ENCODE data around the gene PDS5B. TPM values are rescaled to one million over a fixed set of nuclear protein-coding genes. Genes with fewer than 3 reads are reported as not detected.

PDS5B gene
- total RNA-seq, 2 donors from 2014 or later, result 44.0 to 47.1 TPM

- DNase-seq (ENCODE audit: low spot score), result no peak
- Histone ChIP-seq H3K9me3 (no peaks in the 10 kb centered on the region), H3K4me3 (no peak overlapping the region), H3K27me3 (replicated peaks; ENCODE audit: insufficient read depth) (no peaks in the 10 kb centered on the region), H3K4me1 (ENCODE audit: control insufficient read depth in 1 of 2, low read depth in 2 of 2) (peaks cover 3 to 10% of the 10 kb centered on the region in 2 donors), H3K36me3 (no peaks in the 10 kb centered on the region), H3K27ac (no peak overlapping the region)
- TF ChIP-seq, protein P1, sequence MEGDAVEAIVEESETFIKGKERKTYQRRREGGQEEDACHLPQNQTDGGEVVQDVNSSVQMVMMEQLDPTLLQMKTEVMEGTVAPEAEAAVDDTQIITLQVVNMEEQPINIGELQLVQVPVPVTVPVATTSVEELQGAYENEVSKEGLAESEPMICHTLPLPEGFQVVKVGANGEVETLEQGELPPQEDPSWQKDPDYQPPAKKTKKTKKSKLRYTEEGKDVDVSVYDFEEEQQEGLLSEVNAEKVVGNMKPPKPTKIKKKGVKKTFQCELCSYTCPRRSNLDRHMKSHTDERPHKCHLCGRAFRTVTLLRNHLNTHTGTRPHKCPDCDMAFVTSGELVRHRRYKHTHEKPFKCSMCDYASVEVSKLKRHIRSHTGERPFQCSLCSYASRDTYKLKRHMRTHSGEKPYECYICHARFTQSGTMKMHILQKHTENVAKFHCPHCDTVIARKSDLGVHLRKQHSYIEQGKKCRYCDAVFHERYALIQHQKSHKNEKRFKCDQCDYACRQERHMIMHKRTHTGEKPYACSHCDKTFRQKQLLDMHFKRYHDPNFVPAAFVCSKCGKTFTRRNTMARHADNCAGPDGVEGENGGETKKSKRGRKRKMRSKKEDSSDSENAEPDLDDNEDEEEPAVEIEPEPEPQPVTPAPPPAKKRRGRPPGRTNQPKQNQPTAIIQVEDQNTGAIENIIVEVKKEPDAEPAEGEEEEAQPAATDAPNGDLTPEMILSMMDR (IDR thresholded peaks at IDR 0.05), result peak; percentile 61
- no peak for ATAC-seq (ENCODE audit: insufficient number of reproducible peaks, low FRiP score, low read depth)
Observed at GRCh38 chr13:32669030-32669646, 82.9 kb downstream of the PDS5B start.

DNA sequence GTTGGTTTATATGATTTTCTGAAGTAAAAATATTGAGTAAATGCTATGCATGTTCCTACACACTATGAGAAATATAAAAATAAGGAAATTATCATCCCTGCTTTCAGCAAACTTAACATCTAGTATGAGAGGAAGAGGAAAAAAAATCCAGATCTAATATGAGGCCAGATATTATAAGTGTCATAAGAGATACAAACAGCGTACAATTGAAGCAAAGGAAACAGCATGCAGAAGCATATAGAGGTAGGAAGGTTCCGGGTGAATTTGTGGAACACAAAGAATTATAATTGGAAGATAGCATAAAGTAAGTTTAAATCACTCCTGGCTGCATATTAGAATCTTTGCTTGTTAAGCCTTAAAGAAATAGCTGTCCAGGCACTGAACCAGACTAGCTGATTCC, 88.3 kb downstream of the PDS5B start:
- H3K36me3 ChIP-seq, result no peaks in the 10 kb centered on the region

GRCh38 chr13:32676242-32676641, 90.0 kb downstream of the PDS5B start:
- TF ChIP-seq, protein P1 (IDR thresholded peaks at IDR 0.05), result no peak
- Histone ChIP-seq H3K4me1 (ENCODE audit: control insufficient read depth in 1 of 2, low read depth in 2 of 2) (no peaks in the 10 kb centered on the region), H3K9me3 (no peaks in the 10 kb centered on the region), H3K4me3 (no peak overlapping the region), H3K27me3 (replicated peaks; ENCODE audit: insufficient read depth) (no peaks in the 10 kb centered on the region), H3K27ac (no peak overlapping the region), H3K36me3 (peaks cover 5% of the 10 kb centered on the region)
- DNase-seq (ENCODE audit: low spot score), result no peak
- ATAC-seq (ENCODE audit: insufficient number of reproducible peaks, low FRiP score, low read depth), result no peak

More for the DNA sequence above, 88.3 kb downstream of the PDS5B start:
- Histone ChIP-seq H3K4me1 (ENCODE audit: control insufficient read depth in 1 of 2, low read depth in 2 of 2) (no peaks in the 10 kb centered on the region), H3K4me3 (no peak overlapping the region), H3K27me3 (replicated peaks; ENCODE audit: insufficient read depth) (no peaks in the 10 kb centered on the region), H3K27ac (no peak overlapping the region), H3K9me3 (no peaks in the 10 kb centered on the region)
- no peak for ATAC-seq (ENCODE audit: insufficient number of reproducible peaks, low FRiP score, low read depth)
- TF ChIP-seq, protein P1 (IDR thresholded peaks at IDR 0.05), result no peak
- DNase-seq (ENCODE audit: low spot score), result no peak

- ATAC-seq (ENCODE audit: insufficient number of reproducible peaks, low FRiP score, low read depth) (no peak), DNase-seq (ENCODE audit: low spot score) (no peak)
- H3K4me1 ChIP-seq (ENCODE audit: control insufficient read depth in 1 of 2, low read depth in 2 of 2), result no peaks in the 10 kb centered on the region
- TF ChIP-seq, protein P1 (IDR thresholded peaks at IDR 0.05), result no peak
- H3K4me3 ChIP-seq, result no peak overlapping the region
- H3K36me3 ChIP-seq, result peaks cover 5% of the 10 kb centered on the region
- H3K27ac ChIP-seq, result no peak overlapping the region
- no peaks in the 10 kb centered on the region for H3K9me3 ChIP-seq
- no peaks in the 10 kb centered on the region for H3K27me3 ChIP-seq (replicated peaks; ENCODE audit: insufficient read depth)
Observed at GRCh38 chr13:32682130-32682529, 95.9 kb downstream of the PDS5B start.

- peaks cover 5% of the 10 kb centered on the region for H3K36me3 ChIP-seq
- TF ChIP-seq, protein P1 (IDR thresholded peaks at IDR 0.05), result no peak
- H3K9me3 ChIP-seq, result no peaks in the 10 kb centered on the region
- no peaks in the 10 kb centered on the region for H3K27me3 ChIP-seq (replicated peaks; ENCODE audit: insufficient read depth)
- no peaks in the 10 kb centered on the region for H3K4me1 ChIP-seq (ENCODE audit: control insufficient read depth in 1 of 2, low read depth in 2 of 2)
- no peak overlapping the region for H3K4me3 ChIP-seq
- DNase-seq (ENCODE audit: low spot score) (no peak), ATAC-seq (ENCODE audit: insufficient number of reproducible peaks, low FRiP score, low read depth) (no peak)
- H3K27ac ChIP-seq, result no peak overlapping the region
Observed at GRCh38 chr13:32682740-32683139, 96.5 kb downstream of the PDS5B start.
